Smooth muscle cell (in vitro differentiated cells): Measurements from ENCODE around the gene UGT2A2. TPM values are rescaled to one million over a fixed set of nuclear protein-coding genes. Genes with fewer than 3 reads are reported as not detected.

Experiments used
- DNase-seq: peaks from one replicate; lab custom pipeline; 2025; ENCODE audit not compliant: unreplicated experiment; lab: John Stamatoyannopoulos, UW
- H2AFZ ChIP-seq: fragments of 200-600 bp; sonication (generic); 2 replicates; pipeline ENCODE4 v1.6.0; 2016; ENCODE audit warnings: antibody characterized with exemption, low read depth, mild to moderate bottlenecking
- H3F3A ChIP-seq: fragments of 200-600 bp; sonication (generic); 2 replicates; pipeline ENCODE4 v1.6.0; 2017; ENCODE audit warnings: antibody characterized with exemption, low read depth
- H3K27ac ChIP-seq: fragments of 200-600 bp; sonication (generic); 2 replicates; pipeline ENCODE4 v1.5.1; 2016; ENCODE audit warnings: low read depth, mild to moderate bottlenecking
- H3K27me3 ChIP-seq: fragments of 200-600 bp; sonication (generic); 2 replicates; pipeline ENCODE4 v1.6.1; 2016; ENCODE audit warnings: low read depth, mild to moderate bottlenecking
- H3K36me3 ChIP-seq: fragments of 200-600 bp; sonication (generic); 2 replicates; pipeline ENCODE4 v1.5.1; 2016; ENCODE audit warnings: low read depth
- H3K4me1 ChIP-seq: fragments of 200-600 bp; sonication (generic); 2 replicates; pipeline ENCODE4 v1.5.1; 2016; ENCODE audit warnings: low read depth
- H3K4me2 ChIP-seq: fragments of 200-600 bp; sonication (generic); 2 replicates; pipeline ENCODE4 v1.6.0; 2016; ENCODE audit warnings: mild to moderate bottlenecking
- H3K4me3 ChIP-seq: fragments of 200-600 bp; sonication (generic); 2 replicates; pipeline ENCODE4 v1.5.1; 2016; ENCODE audit warnings: mild to moderate bottlenecking
- H3K79me2 ChIP-seq: fragments of 200-600 bp; sonication (generic); 2 replicates; pipeline ENCODE4 v1.6.0; 2016; ENCODE audit warnings: low read depth, mild to moderate bottlenecking
- H3K9ac ChIP-seq: fragments of 200-600 bp; sonication (generic); 2 replicates; pipeline ENCODE4 v1.6.0; 2016; ENCODE audit warnings: low read depth
- H3K9me3 ChIP-seq: fragments of 200-600 bp; sonication (generic); replicated peaks from 2 replicates; pipeline ENCODE4 v1.5.1; 2016; ENCODE audit warnings: low read depth
- H4K20me1 ChIP-seq: fragments of 200-600 bp; sonication (generic); 2 replicates; pipeline ENCODE4 v1.6.0; 2016; ENCODE audit warnings: low read depth
- WGBS: methylation state at CpG from one replicate; pipeline ENCODE4 v1.1.7; 2016; ENCODE audit warnings: low lambda C conversion rate; 5-methylcytosine and 5-hydroxymethylcytosine counted together
- polyA plus RNA-seq: library from polyadenylated mRNA; unstranded; fragments of >200 nt; fragmentation: Nextera tagmentation; extraction: Ambion mirVana; gene quantifications from 2 replicates; pipeline ENCODE4 v1.2.1, GENCODE V29; 2016
- total RNA-seq: library from RNA; depleted of rRNA; stranded (reverse); fragments of >200 nt; gene quantifications from 2 replicates; pipeline ENCODE4 v1.2.3, GENCODE V29; 2014
- TF ChIP-seq, protein P1 (sequence below): fragments of 200-600 bp; sonication (generic); IDR thresholded peaks from 2 replicates; pipeline ENCODE4 v1.5.1; 2017; ENCODE audit warnings: borderline replicate concordance, mild to moderate bottlenecking, antibody characterized with exemption; ENCODE audit not compliant: insufficient read depth, poor library complexity, severe bottlenecking

The UGT2A2 gene
- total and polyA plus RNA-seq, 2 experiments from 2014 or later, result not detected

DNA sequence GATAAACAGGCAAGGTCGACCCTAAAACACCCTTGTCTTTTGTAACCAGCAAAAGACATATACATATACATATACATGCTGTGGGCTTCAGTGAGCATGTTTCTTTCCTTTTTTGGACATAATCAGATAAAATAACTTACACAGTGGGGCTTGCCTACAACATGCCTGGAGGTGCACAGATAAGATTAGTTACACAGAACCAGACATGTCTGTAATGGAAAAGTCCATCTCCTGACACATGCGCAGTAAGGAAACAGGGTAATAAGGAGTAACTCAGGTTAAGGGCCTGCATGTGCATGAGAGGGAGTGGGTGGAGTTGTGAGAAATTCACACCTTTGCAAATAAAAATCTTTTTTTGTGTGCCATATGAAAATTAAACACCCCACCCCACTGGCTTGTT lies 10.2 kb upstream of the UGT2A2 start:
- Histone ChIP-seq H2AFZ (peak overlapping the region; percentile 61), H3F3A (no peaks in the 10 kb centered on the region)
- no peak for DNase-seq

DNA sequence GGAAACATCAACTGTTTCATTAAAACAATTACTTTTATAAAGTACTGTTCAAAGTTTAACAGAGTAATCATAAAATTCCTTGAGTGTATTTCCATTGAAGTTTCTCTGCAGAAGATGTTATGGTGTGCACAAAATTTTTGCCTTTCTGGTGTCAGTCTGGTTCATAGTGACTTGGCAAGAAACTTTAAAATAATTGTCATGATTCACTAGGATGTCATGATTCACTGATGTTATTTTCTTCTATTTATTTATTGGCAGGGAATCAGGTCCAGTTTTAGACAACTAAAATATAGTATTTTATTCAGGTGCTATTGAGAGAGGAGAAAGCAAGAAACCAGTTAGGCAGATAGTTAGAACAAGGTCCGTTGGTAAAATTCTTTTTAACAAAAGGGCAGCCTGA lies 9.8 kb upstream of the UGT2A2 start:
- Histone ChIP-seq H4K20me1 (no peaks in the 10 kb centered on the region), H3F3A (no peaks in the 10 kb centered on the region), H2AFZ (peak overlapping the region; percentile 61), H3K36me3 (no peaks in the 10 kb centered on the region), H3K27me3 (no peaks in the 10 kb centered on the region), H3K4me3 (no peak overlapping the region), H3K27ac (no peak overlapping the region), H3K79me2 (no peaks in the 10 kb centered on the region), H3K9ac (no peak overlapping the region), H3K9me3 (no peaks in the 10 kb centered on the region), H3K4me1 (no peaks in the 10 kb centered on the region), H3K4me2 (no peak overlapping the region)
- WGBS, result 59% methylated on average over 1 of the region's 1 CpG
- TF ChIP-seq, protein P1, sequence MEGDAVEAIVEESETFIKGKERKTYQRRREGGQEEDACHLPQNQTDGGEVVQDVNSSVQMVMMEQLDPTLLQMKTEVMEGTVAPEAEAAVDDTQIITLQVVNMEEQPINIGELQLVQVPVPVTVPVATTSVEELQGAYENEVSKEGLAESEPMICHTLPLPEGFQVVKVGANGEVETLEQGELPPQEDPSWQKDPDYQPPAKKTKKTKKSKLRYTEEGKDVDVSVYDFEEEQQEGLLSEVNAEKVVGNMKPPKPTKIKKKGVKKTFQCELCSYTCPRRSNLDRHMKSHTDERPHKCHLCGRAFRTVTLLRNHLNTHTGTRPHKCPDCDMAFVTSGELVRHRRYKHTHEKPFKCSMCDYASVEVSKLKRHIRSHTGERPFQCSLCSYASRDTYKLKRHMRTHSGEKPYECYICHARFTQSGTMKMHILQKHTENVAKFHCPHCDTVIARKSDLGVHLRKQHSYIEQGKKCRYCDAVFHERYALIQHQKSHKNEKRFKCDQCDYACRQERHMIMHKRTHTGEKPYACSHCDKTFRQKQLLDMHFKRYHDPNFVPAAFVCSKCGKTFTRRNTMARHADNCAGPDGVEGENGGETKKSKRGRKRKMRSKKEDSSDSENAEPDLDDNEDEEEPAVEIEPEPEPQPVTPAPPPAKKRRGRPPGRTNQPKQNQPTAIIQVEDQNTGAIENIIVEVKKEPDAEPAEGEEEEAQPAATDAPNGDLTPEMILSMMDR, result no peak
- DNase-seq, result no peak

More for the DNA sequence above, 10.2 kb upstream of the UGT2A2 start:
- no peak overlapping the region for H3K4me3 ChIP-seq
- no peak overlapping the region for H3K9ac ChIP-seq
- H3K9me3 ChIP-seq, result no peaks in the 10 kb centered on the region
- H3K27ac ChIP-seq, result no peak overlapping the region
- 89% methylated on average over 2 of the region's 2 CpGs for WGBS
- H3K27me3 ChIP-seq, result no peaks in the 10 kb centered on the region
- H3K36me3 ChIP-seq, result no peaks in the 10 kb centered on the region
- no peaks in the 10 kb centered on the region for H3K4me1 ChIP-seq
- TF ChIP-seq, protein P1, result no peak
- H4K20me1 ChIP-seq, result no peaks in the 10 kb centered on the region
- no peaks in the 10 kb centered on the region for H3K79me2 ChIP-seq
- H3K4me2 ChIP-seq, result no peak overlapping the region

DNA sequence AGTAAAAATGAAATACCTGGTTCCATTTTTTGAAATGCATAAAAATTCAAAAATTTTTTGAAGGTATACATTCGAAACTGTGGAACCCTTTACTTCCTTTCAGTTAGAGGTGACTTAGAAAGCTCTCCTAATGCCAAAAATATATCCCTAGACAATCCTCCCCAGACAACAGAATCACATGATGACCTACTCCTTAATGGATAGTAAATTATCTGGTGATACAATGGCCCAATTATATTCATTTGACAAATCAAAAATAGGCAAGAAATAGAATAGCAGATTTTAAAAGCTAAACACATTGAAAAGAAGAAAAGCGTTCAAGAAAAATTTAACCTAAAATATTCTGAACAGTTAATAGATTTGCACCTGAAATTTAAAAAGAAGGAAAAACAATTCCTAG lies 3.5 kb upstream of the UGT2A2 start:
- Histone ChIP-seq H3K27me3 (no peaks in the 10 kb centered on the region), H3K4me2 (no peak overlapping the region), H3K9ac (no peak overlapping the region), H3K79me2 (no peaks in the 10 kb centered on the region), H3K27ac (no peak overlapping the region), H3K4me3 (no peak overlapping the region), H3F3A (no peaks in the 10 kb centered on the region), H3K36me3 (no peaks in the 10 kb centered on the region), H3K9me3 (no peaks in the 10 kb centered on the region), H2AFZ (no peak overlapping the region), H3K4me1 (no peaks in the 10 kb centered on the region), H4K20me1 (no peaks in the 10 kb centered on the region)
- no peak for DNase-seq
- TF ChIP-seq, protein P1, result no peak
- WGBS, result 83% methylated on average over 2 of the region's 2 CpGs

DNA sequence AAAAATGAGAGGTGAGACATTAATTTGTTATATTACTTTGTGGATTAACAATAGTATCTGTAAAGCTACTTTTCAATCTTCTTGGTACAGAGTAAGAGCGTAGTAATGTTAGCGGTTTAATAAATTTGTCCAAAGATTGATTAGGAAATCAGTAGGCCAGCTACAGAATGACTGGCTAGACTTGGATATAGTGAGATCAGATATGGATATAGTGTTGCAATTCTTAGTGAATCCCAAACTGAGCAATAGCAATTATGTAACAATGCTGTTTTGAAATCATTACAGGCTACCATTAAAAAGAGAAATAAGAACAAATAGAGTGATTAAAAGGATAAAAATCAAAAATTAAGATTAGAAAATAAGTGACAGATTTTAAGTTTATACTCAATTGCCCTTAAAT lies 847 bp upstream of the UGT2A2 start:
- 100% methylated on average over 2 of the region's 2 CpGs for WGBS
- Histone ChIP-seq H3F3A (no peaks in the 10 kb centered on the region), H2AFZ (no peak overlapping the region), H3K9me3 (no peaks in the 10 kb centered on the region), H3K79me2 (no peaks in the 10 kb centered on the region), H3K27ac (no peak overlapping the region), H3K4me3 (no peak overlapping the region), H3K36me3 (no peaks in the 10 kb centered on the region), H3K27me3 (no peaks in the 10 kb centered on the region), H3K4me1 (no peaks in the 10 kb centered on the region), H4K20me1 (no peaks in the 10 kb centered on the region), H3K4me2 (no peak overlapping the region), H3K9ac (no peak overlapping the region)
- TF ChIP-seq, protein P1, result no peak
- DNase-seq, result no peak
